Activated CD4-positive, alpha-beta memory T cell treated with anti-CD3 and anti-CD28 coated beads, Interleukin-2, amount 10 ng/mL, durations not matched to agents 7 days and 5 days (primary cell): ENCODE data around the gene ADAMTS14. TPM values are rescaled to one million over a fixed set of nuclear protein-coding genes. Genes with fewer than 3 reads are reported as not detected.
A peak's percentile ranks its signal among the peaks of the same experiment; 100 is the strongest.

ENCODE experiments used
- CTCF ChIA-PET: fragments of 350-600 bp; sonication (Branson Sonifier 250); formaldehyde crosslinking; loops from one replicate; lab custom pipeline; 2021; ENCODE audit warnings: antibody characterized with exemption, inconsistent platforms; lab: Charles Lee
- POLR2A ChIA-PET: fragments of 350-600 bp; sonication (Branson Sonifier 250); formaldehyde crosslinking; loops from one replicate; lab custom pipeline; 2021; ENCODE audit warnings: antibody characterized with exemption; lab: Charles Lee
- DNase-seq: peaks from one replicate; pipeline ENCODE4 v3.0.0-alpha.2; 2020
- H3K27ac Mint-ChIP-seq: one replicate; pipeline ENCODE4 v1.8.0; 2021; ENCODE audit warnings: mild to moderate bottlenecking, mixed read lengths
- H3K27me3 Mint-ChIP-seq: one replicate; pipeline ENCODE4 v1.8.0; 2021; ENCODE audit warnings: mixed read lengths
- H3K36me3 Mint-ChIP-seq: one replicate; pipeline ENCODE4 v1.8.0; 2021; ENCODE audit warnings: low read depth, mixed read lengths
- H3K4me1 Mint-ChIP-seq: one replicate; pipeline ENCODE4 v1.8.0; 2021; ENCODE audit warnings: mixed read lengths
- H3K4me3 Mint-ChIP-seq: one replicate; pipeline ENCODE4 v1.8.0; 2021; ENCODE audit warnings: mild to moderate bottlenecking, mixed read lengths
- H3K9me3 Mint-ChIP-seq: one replicate; pipeline ENCODE4 v1.8.0; 2021; ENCODE audit warnings: mixed read lengths
- total RNA-seq, 2 experiments: library from RNA; stranded (reverse); gene quantifications; one replicate each; pipeline ENCODE4 v1.2.3, GENCODE V29; 2021

ADAMTS14 gene
- total RNA-seq, 2 experiments from 2014 or later = not detected

DNA sequence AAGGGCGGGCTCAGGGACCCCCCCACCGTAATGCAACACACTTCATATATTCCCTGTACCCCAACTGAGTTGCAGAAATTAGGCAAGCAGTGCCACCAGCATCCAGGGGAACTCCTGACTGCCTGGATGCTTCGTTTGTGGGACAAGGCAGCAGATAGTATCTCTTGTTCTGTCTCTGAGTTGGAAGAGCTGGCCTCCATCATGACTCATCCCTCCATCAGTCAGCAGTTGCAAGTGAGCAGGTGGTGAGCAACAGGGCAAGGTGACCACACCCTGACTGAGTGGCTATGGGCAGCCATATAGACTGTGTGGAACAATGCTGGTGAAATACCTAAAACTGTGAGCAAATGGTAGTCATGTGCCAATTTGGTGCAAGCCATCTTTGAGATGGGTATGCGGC lies 22.8 kb upstream of the ADAMTS14 start:
- H3K4me3 Mint-ChIP-seq = no peak overlapping the region
- no peak overlapping the region for H3K27ac Mint-ChIP-seq
- H3K36me3 Mint-ChIP-seq = no peaks in the 10 kb centered on the region
- peaks cover 2% of the 10 kb centered on the region for H3K4me1 Mint-ChIP-seq
- CTCF ChIA-PET = no interaction called here
- POLR2A ChIA-PET = no interaction called here
- H3K9me3 Mint-ChIP-seq = peaks cover 43% of the 10 kb centered on the region
- peaks cover 4% of the 10 kb centered on the region for H3K27me3 Mint-ChIP-seq
- DNase-seq = no peak

DNA sequence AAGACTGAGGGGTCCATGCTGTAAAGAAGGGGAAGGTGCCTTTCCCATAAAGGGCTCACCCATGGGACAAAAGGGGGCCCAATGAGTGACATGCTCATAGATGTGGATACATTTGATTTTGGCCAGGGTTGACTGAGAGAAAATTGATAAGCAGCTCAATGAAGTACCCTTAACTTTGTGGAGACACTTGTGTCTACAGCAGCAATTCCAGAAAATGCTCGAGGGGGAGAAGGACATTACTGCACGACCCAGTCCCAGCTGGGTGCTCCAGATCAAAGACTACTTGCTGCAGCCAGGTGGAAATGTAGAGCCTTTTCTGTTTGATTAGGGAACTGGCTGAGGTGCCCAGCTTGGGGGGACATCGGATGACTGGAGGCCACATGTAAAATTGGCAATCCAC lies 22.2 kb upstream of the ADAMTS14 start:
- peaks cover 2% of the 10 kb centered on the region for H3K27me3 Mint-ChIP-seq
- H3K9me3 Mint-ChIP-seq = peaks cover 43% of the 10 kb centered on the region
- no peaks in the 10 kb centered on the region for H3K36me3 Mint-ChIP-seq
- no peak overlapping the region for H3K27ac Mint-ChIP-seq
- POLR2A ChIA-PET = no interaction called here
- peaks cover 2% of the 10 kb centered on the region for H3K4me1 Mint-ChIP-seq
- DNase-seq = no peak
- CTCF ChIA-PET = no interaction called here
- no peak overlapping the region for H3K4me3 Mint-ChIP-seq

DNA sequence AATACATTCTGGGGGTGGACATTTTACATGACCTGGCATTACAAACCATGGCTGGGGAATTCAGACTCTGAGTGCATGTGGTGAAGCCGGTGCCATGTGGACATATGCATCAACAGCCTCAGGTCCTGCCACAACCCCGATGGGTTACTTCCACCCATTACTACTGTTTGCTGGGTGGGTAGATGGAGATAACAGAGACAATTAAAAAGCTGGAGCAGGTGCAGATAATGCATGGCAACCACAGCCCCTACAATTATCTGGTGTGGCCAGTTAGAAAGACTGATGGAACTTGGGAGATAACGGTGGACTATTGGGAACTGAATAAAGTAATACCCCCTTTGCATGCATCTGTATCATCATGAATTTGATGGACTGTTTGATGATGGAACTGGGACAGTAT lies 21.6 kb upstream of the ADAMTS14 start:
- ChIA-PET POLR2A (no interaction called here), CTCF (no interaction called here)
- H3K4me1 Mint-ChIP-seq = peaks cover 2% of the 10 kb centered on the region
- DNase-seq = no peak
- H3K36me3 Mint-ChIP-seq = no peaks in the 10 kb centered on the region
- peaks cover 2% of the 10 kb centered on the region for H3K27me3 Mint-ChIP-seq
- no peak overlapping the region for H3K27ac Mint-ChIP-seq
- no peak overlapping the region for H3K4me3 Mint-ChIP-seq
- peaks cover 43% of the 10 kb centered on the region for H3K9me3 Mint-ChIP-seq

DNA sequence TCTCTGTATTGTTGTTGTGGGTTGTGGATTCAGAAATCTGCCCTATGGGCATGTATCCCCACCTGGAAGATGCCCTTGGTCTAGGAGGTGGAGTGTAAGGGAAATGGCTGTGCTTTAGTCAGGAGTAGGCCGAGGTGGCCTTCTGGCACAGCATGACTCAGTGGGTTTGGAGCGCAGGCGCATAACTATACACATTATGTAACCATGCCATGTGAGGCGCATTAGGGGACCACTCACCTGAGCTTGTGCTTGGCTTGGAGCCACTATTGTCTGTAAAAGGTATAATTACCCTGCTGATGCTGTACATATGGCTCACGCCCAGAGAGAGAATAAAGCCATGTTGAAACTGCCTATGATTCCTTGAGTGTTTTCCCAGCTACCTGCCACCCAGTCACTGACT lies 20.6 kb upstream of the ADAMTS14 start:
- DNase-seq = no peak
- no peaks in the 10 kb centered on the region for H3K36me3 Mint-ChIP-seq
- H3K27ac Mint-ChIP-seq = no peak overlapping the region
- H3K4me3 Mint-ChIP-seq = no peak overlapping the region
- peaks cover 2% of the 10 kb centered on the region for H3K27me3 Mint-ChIP-seq
- ChIA-PET POLR2A (no interaction called here), CTCF (no interaction called here)
- H3K9me3 Mint-ChIP-seq = peaks cover 43% of the 10 kb centered on the region
- peaks cover 9% of the 10 kb centered on the region for H3K4me1 Mint-ChIP-seq

DNA sequence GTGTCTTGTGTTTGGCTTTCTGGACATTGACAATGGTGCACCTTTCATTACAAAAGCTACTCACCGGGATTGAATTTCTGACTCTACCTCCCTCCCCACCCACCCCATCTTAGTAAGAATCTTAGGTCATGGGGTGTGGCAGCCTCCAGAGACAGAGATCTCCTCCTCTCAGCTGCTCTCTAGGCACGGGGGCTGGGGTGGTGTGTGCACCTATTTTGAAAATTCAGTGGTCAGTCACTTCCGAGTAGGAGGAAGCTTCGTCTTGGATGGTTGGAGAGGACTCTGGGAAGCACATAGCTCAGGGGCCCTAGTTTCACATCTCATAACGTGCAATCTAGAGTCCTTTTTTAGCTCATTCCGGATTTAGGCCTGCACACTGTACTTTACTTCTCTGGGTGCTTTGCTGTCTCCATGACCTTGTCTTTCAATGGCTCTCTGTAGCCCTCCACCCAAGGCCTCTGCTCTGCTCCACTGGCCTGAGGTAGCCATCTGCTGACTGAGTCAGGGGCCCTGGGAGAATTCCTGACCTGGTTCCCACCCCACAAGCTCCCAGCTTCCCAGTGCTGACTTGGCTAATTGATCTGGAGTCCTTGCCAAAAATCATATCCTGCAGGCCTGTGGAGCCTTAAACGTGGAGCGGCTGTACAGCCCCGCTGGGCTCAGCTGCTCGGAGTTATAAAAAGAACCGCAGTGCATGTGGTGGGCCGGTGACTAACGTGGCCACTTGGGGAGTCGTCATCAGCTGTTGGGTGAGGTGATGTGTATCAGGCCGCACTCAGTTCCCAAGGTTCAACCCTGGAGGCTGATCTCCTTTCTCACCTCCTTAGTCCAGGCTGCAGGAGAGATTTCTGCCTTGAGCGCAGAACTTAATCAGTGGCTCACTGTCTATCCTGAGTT lies 19.3 kb upstream of the ADAMTS14 start:
- DNase-seq = no peak
- Mint-ChIP-seq H3K4me1 (peaks cover 13% of the 10 kb centered on the region), H3K9me3 (peaks cover 37% of the 10 kb centered on the region), H3K4me3 (no peak overlapping the region), H3K36me3 (no peaks in the 10 kb centered on the region), H3K27me3 (no peaks in the 10 kb centered on the region), H3K27ac (no peak overlapping the region)
- CTCF ChIA-PET = interaction anchor here (1.0 kb wide), 1 partner anchor 35 kb away, joined by 3 read pairs; no protein-coding TSS in a partner anchor
- POLR2A ChIA-PET = no interaction called here

DNA sequence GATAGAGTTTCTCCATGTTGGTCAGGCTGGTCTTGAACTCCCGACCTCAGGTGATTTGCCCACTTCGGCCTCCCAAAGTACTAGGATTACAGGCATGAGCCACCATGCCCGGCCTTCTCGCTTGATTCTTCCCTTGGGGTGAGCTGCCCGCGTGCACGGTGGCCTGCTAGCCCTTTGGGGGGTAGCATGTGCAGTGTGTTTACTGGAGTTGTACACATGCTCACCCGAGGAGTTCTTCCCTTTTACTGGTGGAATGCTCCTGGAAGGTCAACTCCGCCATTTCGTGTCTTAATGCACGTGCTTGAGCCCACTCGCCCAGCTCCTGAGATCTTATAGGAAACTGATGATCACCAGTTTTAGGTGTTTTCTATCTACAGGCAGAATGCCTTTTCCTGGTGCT lies 17.0 kb upstream of the ADAMTS14 start:
- no peaks in the 10 kb centered on the region for H3K36me3 Mint-ChIP-seq
- H3K4me3 Mint-ChIP-seq = no peak overlapping the region
- ChIA-PET CTCF (no interaction called here), POLR2A (no interaction called here)
- DNase-seq = no peak
- H3K27me3 Mint-ChIP-seq = peaks cover 10% of the 10 kb centered on the region
- H3K27ac Mint-ChIP-seq = no peak overlapping the region
- peaks cover 23% of the 10 kb centered on the region for H3K9me3 Mint-ChIP-seq
- H3K4me1 Mint-ChIP-seq = peaks cover 10% of the 10 kb centered on the region

DNA sequence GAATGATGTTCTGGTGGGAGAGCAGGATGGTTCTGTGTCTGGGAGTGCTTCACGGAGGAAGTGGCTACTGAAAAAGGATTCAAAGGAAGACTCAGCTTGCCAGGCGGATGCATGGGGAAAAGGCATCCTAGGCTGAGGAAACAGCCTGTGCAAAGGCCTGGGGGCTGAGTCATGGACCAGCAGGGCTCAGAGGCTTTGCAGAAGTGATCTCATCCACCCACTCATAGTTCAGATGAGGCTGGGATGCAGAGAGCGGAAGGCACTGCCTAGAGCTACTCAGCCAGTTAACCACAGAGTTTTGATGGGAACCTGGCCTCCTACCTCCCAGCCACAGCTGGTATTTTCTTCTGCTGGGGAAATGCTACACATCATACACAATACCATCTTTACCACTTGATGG lies 15.8 kb upstream of the ADAMTS14 start:
- ChIA-PET CTCF (no interaction called here), POLR2A (no interaction called here)
- Mint-ChIP-seq H3K9me3 (peaks cover 12% of the 10 kb centered on the region), H3K4me1 (peaks cover 10% of the 10 kb centered on the region), H3K27me3 (peaks cover 17% of the 10 kb centered on the region), H3K36me3 (no peaks in the 10 kb centered on the region), H3K4me3 (no peak overlapping the region), H3K27ac (no peak overlapping the region)
- peak; percentile 37 for DNase-seq

DNA sequence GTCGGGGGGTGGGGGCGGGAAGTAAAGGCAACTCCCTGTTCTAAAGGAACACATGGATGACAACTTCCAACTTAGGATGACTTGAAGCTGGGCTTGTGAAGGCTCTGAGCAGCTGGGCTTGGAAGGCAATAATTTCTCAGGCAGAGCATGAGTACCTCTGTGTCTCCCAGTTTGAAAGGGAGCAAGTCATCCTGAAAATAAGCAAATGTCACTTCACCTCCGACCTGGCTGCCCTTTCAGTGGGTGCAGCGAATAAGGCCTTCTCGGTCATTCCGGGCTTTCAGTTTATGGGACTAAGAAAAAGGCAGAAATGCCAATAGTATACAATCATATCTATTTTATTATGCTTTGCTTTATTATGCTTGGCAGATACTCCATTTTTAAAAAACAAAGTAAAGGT lies 15.3 kb upstream of the ADAMTS14 start:
- H3K27ac Mint-ChIP-seq = no peak overlapping the region
- CTCF ChIA-PET = no interaction called here
- H3K9me3 Mint-ChIP-seq = peaks cover 7% of the 10 kb centered on the region
- H3K27me3 Mint-ChIP-seq = peaks cover 20% of the 10 kb centered on the region
- DNase-seq = no peak
- POLR2A ChIA-PET = no interaction called here
- peaks cover 10% of the 10 kb centered on the region for H3K4me1 Mint-ChIP-seq
- H3K36me3 Mint-ChIP-seq = no peaks in the 10 kb centered on the region
- H3K4me3 Mint-ChIP-seq = no peak overlapping the region

DNA sequence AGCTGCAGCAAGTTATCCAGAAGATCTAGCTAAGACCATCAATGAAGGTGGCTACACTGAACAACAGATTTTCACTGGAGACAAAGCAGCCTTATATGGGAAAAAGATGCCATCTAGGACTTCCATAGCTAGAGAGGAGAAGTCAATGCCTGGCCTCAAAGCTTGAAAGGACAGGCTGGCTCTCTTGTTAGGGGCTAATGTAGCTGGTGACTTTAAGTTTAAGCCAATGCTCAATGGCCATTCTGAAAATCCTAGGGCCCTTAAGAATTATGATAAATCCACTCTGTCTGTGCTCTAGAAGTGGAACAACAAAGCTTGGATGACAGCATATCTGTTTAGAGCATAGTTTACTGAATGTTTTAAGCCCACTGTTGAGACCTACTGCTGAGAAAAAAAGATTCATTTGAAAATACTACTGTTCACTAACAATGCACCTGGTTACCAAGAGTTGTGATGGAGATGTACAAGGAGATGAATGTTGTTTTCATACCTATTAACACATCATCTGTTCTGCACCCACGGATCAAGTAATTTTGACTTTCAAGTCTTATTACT lies 13.6 kb upstream of the ADAMTS14 start:
- CTCF ChIA-PET = interaction anchor here (0.9 kb wide), 1 partner anchor 39 kb away, joined by 3 read pairs; no protein-coding TSS in a partner anchor
- Mint-ChIP-seq H3K27ac (no peak overlapping the region), H3K36me3 (no peaks in the 10 kb centered on the region), H3K27me3 (peaks cover 23% of the 10 kb centered on the region), H3K4me1 (peaks cover 10% of the 10 kb centered on the region), H3K4me3 (no peak overlapping the region), H3K9me3 (no peaks in the 10 kb centered on the region)
- no peak for DNase-seq
- POLR2A ChIA-PET = no interaction called here

DNA sequence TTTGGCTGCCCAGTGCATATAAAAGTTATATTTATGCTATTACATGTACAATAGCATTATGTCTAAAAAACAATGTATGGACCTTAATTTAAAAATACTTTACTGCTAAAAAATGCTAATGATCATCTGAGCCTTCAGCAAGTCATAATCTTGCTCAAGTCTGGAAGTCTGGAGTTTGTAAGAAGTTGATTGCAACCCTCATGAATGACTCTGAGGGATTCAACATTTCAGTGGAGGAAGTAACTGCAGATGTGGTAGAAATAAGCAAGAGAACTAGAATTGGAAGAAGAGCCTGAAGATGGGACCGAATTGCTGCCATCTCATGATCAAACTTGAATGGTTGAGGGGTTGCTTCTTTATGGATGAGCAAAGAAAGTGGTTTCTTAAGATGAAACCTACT lies 13.0 kb upstream of the ADAMTS14 start:
- H3K27me3 Mint-ChIP-seq = peaks cover 23% of the 10 kb centered on the region
- no peaks in the 10 kb centered on the region for H3K36me3 Mint-ChIP-seq
- no peaks in the 10 kb centered on the region for H3K9me3 Mint-ChIP-seq
- no peak for DNase-seq
- peaks cover 10% of the 10 kb centered on the region for H3K4me1 Mint-ChIP-seq
- H3K27ac Mint-ChIP-seq = no peak overlapping the region
- ChIA-PET CTCF (no interaction called here), POLR2A (no interaction called here)
- no peak overlapping the region for H3K4me3 Mint-ChIP-seq

DNA sequence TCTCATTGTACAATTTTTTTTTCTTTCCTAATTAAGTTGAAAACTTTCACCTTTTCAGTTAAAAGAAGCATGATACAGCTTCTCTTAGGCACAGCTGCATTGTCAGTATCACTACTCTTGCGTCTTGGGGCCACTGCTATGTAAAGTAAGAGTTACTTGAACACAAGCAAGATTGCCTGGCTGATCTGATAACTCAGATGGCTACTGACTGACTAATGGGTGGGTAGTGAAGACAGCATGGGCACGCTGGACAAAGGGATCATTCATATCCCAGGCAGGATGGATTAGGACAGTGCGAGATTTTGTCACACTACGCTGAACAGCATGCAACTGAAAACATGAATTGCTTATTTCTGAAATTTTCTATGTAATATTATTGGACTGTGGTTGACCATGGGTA lies 11.6 kb upstream of the ADAMTS14 start:
- Mint-ChIP-seq H3K36me3 (no peaks in the 10 kb centered on the region), H3K27ac (no peak overlapping the region), H3K9me3 (no peaks in the 10 kb centered on the region), H3K4me3 (no peak overlapping the region), H3K4me1 (peaks cover 10% of the 10 kb centered on the region), H3K27me3 (peaks cover 23% of the 10 kb centered on the region)
- CTCF ChIA-PET = no interaction called here
- POLR2A ChIA-PET = no interaction called here
- DNase-seq = no peak

DNA sequence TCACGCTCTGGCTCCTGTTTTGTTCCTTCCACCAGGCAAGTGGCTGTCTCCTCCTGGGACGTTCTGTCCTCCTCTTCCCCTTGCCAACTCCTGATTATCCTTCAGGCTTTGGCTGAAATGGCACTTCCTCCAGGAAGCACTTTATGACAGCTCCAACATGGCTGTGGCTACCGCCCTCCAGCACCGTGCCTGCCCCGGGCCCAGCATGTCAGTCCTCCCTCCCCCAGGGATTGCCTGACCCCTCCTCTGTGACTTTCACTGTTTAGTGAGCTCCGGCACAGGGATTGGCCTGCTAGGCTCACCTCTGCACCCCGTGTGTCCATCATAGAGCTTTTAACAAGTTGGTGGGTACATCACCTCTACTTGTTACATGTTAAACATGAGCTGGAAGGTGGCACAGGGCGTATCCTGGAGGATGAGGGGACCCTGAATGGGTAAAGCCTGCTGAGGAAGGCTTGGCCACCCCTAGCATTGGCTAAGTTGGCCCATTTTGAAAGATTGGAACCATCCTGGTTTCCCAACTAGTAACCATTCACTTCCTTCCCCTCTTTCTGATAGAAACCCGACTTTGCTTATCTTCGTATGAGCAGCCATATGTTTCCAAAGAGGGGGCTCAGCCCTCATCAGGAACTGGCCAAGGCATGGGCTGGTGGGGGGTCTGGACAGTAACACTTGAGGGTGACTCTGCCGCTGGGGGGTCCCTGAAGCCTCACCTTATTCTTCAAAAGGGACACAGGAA lies 10.5 kb upstream of the ADAMTS14 start:
- ChIA-PET CTCF (no interaction called here), POLR2A (no interaction called here)
- H3K4me1 Mint-ChIP-seq = peaks cover 3% of the 10 kb centered on the region
- no peak overlapping the region for H3K27ac Mint-ChIP-seq
- peaks cover 23% of the 10 kb centered on the region for H3K27me3 Mint-ChIP-seq
- DNase-seq = no peak
- H3K4me3 Mint-ChIP-seq = no peak overlapping the region
- no peaks in the 10 kb centered on the region for H3K36me3 Mint-ChIP-seq
- no peaks in the 10 kb centered on the region for H3K9me3 Mint-ChIP-seq
